ENCODE data around the gene STK39. TPM values are rescaled to one million over a fixed set of nuclear protein-coding genes. Genes with fewer than 3 reads are reported as not detected.

The STK39 gene
- polyA plus RNA-seq, 2 of the 4 experiments (the other 2 are of a cell fraction), result 14.2 to 27.2 TPM

- no peak for FAIRE-seq
- H3K27ac ChIP-seq, result no peak overlapping the region
- ATAC-seq, result no peak
- H3K9me3 ChIP-seq, result no peaks in the 10 kb centered on the region
- no peak for TF ChIP-seq ZNF302 (CRISPR knock-in tag; IDR thresholded peaks at IDR 0.05)
- TF ChIP-seq JUNB (IDR thresholded peaks at IDR 0.05), result no peak
- ChIA-PET POLR2A (no interaction called here), CTCF (no interaction called here)
- H3K4me1 ChIP-seq, result peaks cover 17% of the 10 kb centered on the region
- 94% methylated on average over 5 of the region's 5 CpGs for WGBS (ENCODE audit: missing lambda C conversion rate)
- no peak overlapping the region for H3K4me3 ChIP-seq
- no peak for DNase-seq (ENCODE audit: low read depth in 1 of 2, low spot score in 1 of 2)
- no peak overlapping the region for H3K4me2 ChIP-seq
Measured at GRCh38 chr2:168241208-168241607, 6.2 kb downstream of the STK39 start.

- ATAC-seq (no peak), DNase-seq (ENCODE audit: low read depth in 1 of 2, low spot score in 1 of 2) (no peak), FAIRE-seq (no peak)
- Histone ChIP-seq H3K4me3 (no peak overlapping the region), H3K4me1 (0 out of 3 replicates have a peak, but pooled peaks cover 3% of the 10 kb centered on the region), H3K9me3 (no peaks in the 10 kb centered on the region), H3K4me2 (no peak overlapping the region), H3K27ac (no peak overlapping the region)
- POLR2A ChIA-PET, result no interaction called here
- TF ChIP-seq HDAC2 (IDR thresholded peaks at IDR 0.05) (no peak), CEBPB (IDR thresholded peaks at IDR 0.05) (no peak), NPAS2 (CRISPR knock-in tag; IDR thresholded peaks at IDR 0.05; ENCODE audit: borderline replicate concordance) (no peak), SREBF2 (IDR thresholded peaks at IDR 0.05) (no peak), HOXB13 (CRISPR knock-in tag; IDR thresholded peaks at IDR 0.05; ENCODE audit: low read depth) (no peak), ATOH8 (CRISPR knock-in tag; IDR thresholded peaks at IDR 0.05; ENCODE audit: low read depth) (no peak), HOXB5 (CRISPR knock-in tag; IDR thresholded peaks at IDR 0.05) (no peak), RCOR1 (IDR thresholded peaks at IDR 0.05; ENCODE audit: low read depth, low read length) (no peak), CTCF (IDR thresholded peaks at IDR 0.05) (no peak), ELK1 (IDR thresholded peaks at IDR 0.05; ENCODE audit: low read depth, low read length) (no peak), SMC3 (IDR thresholded peaks at IDR 0.05) (no peak), E2F6 (IDR thresholded peaks at IDR 0.05; ENCODE audit: borderline replicate concordance, low read depth) (no peak), FOSB (CRISPR knock-in tag; IDR thresholded peaks at IDR 0.05) (no peak), EHF (CRISPR knock-in tag; IDR thresholded peaks at IDR 0.05) (no peak), ZSCAN20 (CRISPR knock-in tag; IDR thresholded peaks at IDR 0.05) (no peak), FOXS1 (CRISPR knock-in tag; IDR thresholded peaks at IDR 0.05) (no peak), KDM1A (IDR thresholded peaks at IDR 0.05; ENCODE audit: low read depth) (no peak), EHMT2 (IDR thresholded peaks at IDR 0.05; ENCODE audit: low read depth) (no peak), GATA3 (IDR thresholded peaks at IDR 0.05; ENCODE audit: borderline replicate concordance) (no peak), ZNF302 (CRISPR knock-in tag; IDR thresholded peaks at IDR 0.05) (no peak)
- WGBS (ENCODE audit: missing lambda C conversion rate), result 90% methylated on average over 5 of the region's 5 CpGs
- CTCF ChIA-PET, result no interaction called here
Measured at GRCh38 chr2:168239281-168239680, 8.1 kb downstream of the STK39 start.

GRCh38 chr2:168237741-168238140, 9.7 kb downstream of the STK39 start:
- H3K4me2 ChIP-seq, result no peak overlapping the region
- FAIRE-seq, result no peak
- ChIA-PET POLR2A (no interaction called here), CTCF (no interaction called here)
- DNase-seq (ENCODE audit: low read depth in 1 of 2, low spot score in 1 of 2), result no peak
- H3K4me3 ChIP-seq, result no peak overlapping the region
- no peak overlapping the region for H3K27ac ChIP-seq
- H3K9me3 ChIP-seq, result no peaks in the 10 kb centered on the region
- H3K4me1 ChIP-seq, result 0 out of 3 replicates have a peak, but pooled peaks cover 3% of the 10 kb centered on the region
- ATAC-seq, result no peak
- WGBS (ENCODE audit: missing lambda C conversion rate), result 64% methylated on average over 1 of the region's 1 CpG
- TF ChIP-seq HMGXB4 (CRISPR knock-in tag; IDR thresholded peaks at IDR 0.05; ENCODE audit: borderline replicate concordance) (no peak), HDAC2 (IDR thresholded peaks at IDR 0.05) (no peak), PBX3 (IDR thresholded peaks at IDR 0.05) (no peak), RCOR1 (IDR thresholded peaks at IDR 0.05; ENCODE audit: low read depth, low read length) (no peak), POLR2A (IDR thresholded peaks at IDR 0.05; ENCODE audit: low read length) (no peak), USF2 (IDR thresholded peaks at IDR 0.05) (no peak), FOSL2 (IDR thresholded peaks at IDR 0.05) (no peak), FOSL2 (CRISPR knock-in tag; IDR thresholded peaks at IDR 0.05) (no peak), CHD4 (IDR thresholded peaks at IDR 0.05; ENCODE audit: borderline replicate concordance) (no peak), MAFK (IDR thresholded peaks at IDR 0.05; ENCODE audit: partially characterized antibody) (no peak), EP300 (IDR thresholded peaks at IDR 0.05) (no peak), JUNB (IDR thresholded peaks at IDR 0.05) (no peak)

All from A549 (cell line).